ENCODE data around the gene CADM2. TPM values are rescaled to one million over a fixed set of nuclear protein-coding genes. Genes with fewer than 3 reads are reported as not detected.

The CADM2 gene
- total and polyA plus RNA-seq, 2 donors (not counting 3 experiments of a cell fraction or from before 2014, with no cell fraction given), result not detected

DNA sequence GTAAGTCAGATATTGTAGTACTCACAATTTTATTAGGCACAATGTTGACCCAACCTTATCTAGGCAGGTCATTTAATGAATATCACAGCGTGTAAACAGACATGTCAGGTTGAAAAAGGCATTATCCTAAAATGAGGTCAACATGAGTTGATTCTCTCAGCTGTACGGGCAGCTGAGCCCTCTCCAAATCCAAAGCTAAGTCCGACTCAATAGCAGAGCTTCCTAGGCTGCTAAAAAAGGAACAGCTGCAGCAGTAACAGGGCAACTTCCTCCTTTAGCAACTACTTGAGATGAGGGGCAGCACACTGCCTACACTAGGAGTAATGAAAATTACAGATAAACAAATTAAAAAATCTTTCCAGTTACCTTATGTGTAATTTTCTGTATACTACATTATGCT, 189.2 kb downstream of the CADM2 start:
- no peak for TF ChIP-seq POLR2A (IDR thresholded peaks at IDR 0.05; ENCODE audit: low read depth, low read length)
- no peak for TF ChIP-seq EZH2 (IDR thresholded peaks at IDR 0.05; ENCODE audit: borderline replicate concordance, low read depth, low read length, severe bottlenecking)
- TF ChIP-seq, protein P1, sequence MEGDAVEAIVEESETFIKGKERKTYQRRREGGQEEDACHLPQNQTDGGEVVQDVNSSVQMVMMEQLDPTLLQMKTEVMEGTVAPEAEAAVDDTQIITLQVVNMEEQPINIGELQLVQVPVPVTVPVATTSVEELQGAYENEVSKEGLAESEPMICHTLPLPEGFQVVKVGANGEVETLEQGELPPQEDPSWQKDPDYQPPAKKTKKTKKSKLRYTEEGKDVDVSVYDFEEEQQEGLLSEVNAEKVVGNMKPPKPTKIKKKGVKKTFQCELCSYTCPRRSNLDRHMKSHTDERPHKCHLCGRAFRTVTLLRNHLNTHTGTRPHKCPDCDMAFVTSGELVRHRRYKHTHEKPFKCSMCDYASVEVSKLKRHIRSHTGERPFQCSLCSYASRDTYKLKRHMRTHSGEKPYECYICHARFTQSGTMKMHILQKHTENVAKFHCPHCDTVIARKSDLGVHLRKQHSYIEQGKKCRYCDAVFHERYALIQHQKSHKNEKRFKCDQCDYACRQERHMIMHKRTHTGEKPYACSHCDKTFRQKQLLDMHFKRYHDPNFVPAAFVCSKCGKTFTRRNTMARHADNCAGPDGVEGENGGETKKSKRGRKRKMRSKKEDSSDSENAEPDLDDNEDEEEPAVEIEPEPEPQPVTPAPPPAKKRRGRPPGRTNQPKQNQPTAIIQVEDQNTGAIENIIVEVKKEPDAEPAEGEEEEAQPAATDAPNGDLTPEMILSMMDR (IDR thresholded peaks at IDR 0.05; ENCODE audit: extremely low read depth in 1 of 2, insufficient read depth in 1 of 2, low read depth in 1 of 2, low read length in 2 of 2), result no peak
- TF ChIP-seq FOS (IDR thresholded peaks at IDR 0.05; ENCODE audit: borderline replicate concordance, insufficient read depth, low read length), result no peak
- TF ChIP-seq, protein P2, sequence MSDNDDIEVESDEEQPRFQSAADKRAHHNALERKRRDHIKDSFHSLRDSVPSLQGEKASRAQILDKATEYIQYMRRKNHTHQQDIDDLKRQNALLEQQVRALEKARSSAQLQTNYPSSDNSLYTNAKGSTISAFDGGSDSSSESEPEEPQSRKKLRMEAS (IDR thresholded peaks at IDR 0.05; ENCODE audit: insufficient read depth, insufficient read length), result no peak
- Histone ChIP-seq H3K27ac (ENCODE audit: insufficient read depth, low read depth, low read length) (no peak overlapping the region), H3K79me2 (ENCODE audit: control insufficient read depth, insufficient read depth, low read length) (no peaks in the 10 kb centered on the region), H3K4me1 (ENCODE audit: control insufficient read depth, extremely low read depth, insufficient read depth, low read length) (no peaks in the 10 kb centered on the region), H3K9me1 (replicated peaks; ENCODE audit: control insufficient read depth, extremely low read depth, insufficient read depth, low read length) (no peaks in the 10 kb centered on the region), H3K4me2 (ENCODE audit: insufficient read depth, low read length) (no peak overlapping the region), H3K9ac (replicated peaks; ENCODE audit: extremely low read depth, insufficient read depth, low read length) (no peak overlapping the region), H4K20me1 (replicated peaks; ENCODE audit: control insufficient read depth, extremely low read depth, insufficient read depth, low read length) (no peaks in the 10 kb centered on the region), H3K27me3 (ENCODE audit: control insufficient read depth in 2 of 2, insufficient read depth in 2 of 2, low read length in 2 of 2) (no peaks in the 10 kb centered on the region), H3K9me3 (replicated peaks; ENCODE audit: control insufficient read depth, insufficient read depth, low read length) (no peaks in the 10 kb centered on the region), H2AFZ (ENCODE audit: low read depth, low read length) (no peak overlapping the region), H3K4me3 (replicated peaks in 1 of 3; ENCODE audit: insufficient read depth in 1 of 3, low read depth in 1 of 3, low read length in 3 of 3) (no peak overlapping the region), H3K36me3 (ENCODE audit: control insufficient read depth in 2 of 2, extremely low read depth in 1 of 2, insufficient read depth in 2 of 2, low read length in 2 of 2) (no peaks in the 10 kb centered on the region)
- dilution Hi-C loops (cut with MboI; ENCODE audit: extremely low pct_ligation_motif_present, low sequenced_read_pairs), result no loop called here
- ChIA-PET CTCF (no interaction called here), POLR2A (no interaction called here)
- no TSS peak for BruUV-seq (replicated peaks)
- FAIRE-seq, result no peak
- intact Hi-C loops (cut with micrococcal nuclease), result no loop called here
- DNase-seq (ENCODE audit: low read depth, low spot score), result no peak

DNA sequence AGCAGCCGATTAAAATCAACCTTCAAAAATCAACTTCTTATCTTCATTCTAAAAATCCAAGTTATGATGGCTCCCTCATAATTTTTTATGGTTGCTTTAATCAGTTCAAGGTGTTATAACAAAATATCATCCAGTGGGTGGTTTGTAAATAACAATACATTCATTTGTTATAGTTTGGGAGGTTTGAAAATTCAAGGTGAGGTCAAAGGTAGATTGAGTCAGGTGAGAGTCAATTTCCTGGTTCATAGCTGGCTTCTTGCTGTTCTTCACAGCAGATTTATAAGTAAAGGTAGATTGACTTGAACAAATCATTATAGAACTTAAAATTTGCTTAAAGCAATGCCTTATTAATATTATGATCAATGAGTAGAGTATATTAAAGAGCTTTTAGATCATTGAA, 192.8 kb downstream of the CADM2 start:
- Histone ChIP-seq H4K20me1 (replicated peaks; ENCODE audit: control insufficient read depth, extremely low read depth, insufficient read depth, low read length) (no peaks in the 10 kb centered on the region), H3K4me2 (ENCODE audit: insufficient read depth, low read length) (no peak overlapping the region), H3K9me3 (replicated peaks; ENCODE audit: control insufficient read depth, insufficient read depth, low read length) (no peaks in the 10 kb centered on the region), H2AFZ (ENCODE audit: low read depth, low read length) (no peak overlapping the region), H3K27me3 (ENCODE audit: control insufficient read depth in 2 of 2, insufficient read depth in 2 of 2, low read length in 2 of 2) (no peaks in the 10 kb centered on the region), H3K4me1 (ENCODE audit: control insufficient read depth, extremely low read depth, insufficient read depth, low read length) (no peaks in the 10 kb centered on the region), H3K36me3 (ENCODE audit: control insufficient read depth in 2 of 2, extremely low read depth in 1 of 2, insufficient read depth in 2 of 2, low read length in 2 of 2) (no peaks in the 10 kb centered on the region), H3K4me3 (replicated peaks in 1 of 3; ENCODE audit: insufficient read depth in 1 of 3, low read depth in 1 of 3, low read length in 3 of 3) (no peak overlapping the region), H3K9me1 (replicated peaks; ENCODE audit: control insufficient read depth, extremely low read depth, insufficient read depth, low read length) (no peaks in the 10 kb centered on the region), H3K27ac (ENCODE audit: insufficient read depth, low read depth, low read length) (no peak overlapping the region), H3K79me2 (ENCODE audit: control insufficient read depth, insufficient read depth, low read length) (no peaks in the 10 kb centered on the region), H3K9ac (replicated peaks; ENCODE audit: extremely low read depth, insufficient read depth, low read length) (no peak overlapping the region)
- DNase-seq (ENCODE audit: low read depth, low spot score), result no peak
- CTCF ChIA-PET, result no interaction called here
- no peak for FAIRE-seq
- POLR2A ChIA-PET, result no interaction called here
- TF ChIP-seq EZH2 (IDR thresholded peaks at IDR 0.05; ENCODE audit: borderline replicate concordance, low read depth, low read length, severe bottlenecking), result no peak
- TF ChIP-seq GATA2 (IDR thresholded peaks at IDR 0.05; ENCODE audit: insufficient read depth, insufficient read length, low read depth, low read length), result no peak
- TF ChIP-seq, protein P1 (IDR thresholded peaks at IDR 0.05; ENCODE audit: extremely low read depth in 1 of 2, insufficient read depth in 1 of 2, low read depth in 1 of 2, low read length in 2 of 2), result no peak
- TF ChIP-seq POLR2A (IDR thresholded peaks at IDR 0.05; ENCODE audit: low read depth, low read length), result no peak
- TF ChIP-seq MYC (IDR thresholded peaks at IDR 0.05; ENCODE audit: low read depth, low read length), result no peak
- TF ChIP-seq FOS (IDR thresholded peaks at IDR 0.05; ENCODE audit: borderline replicate concordance, insufficient read depth, low read length), result no peak
- no peak for TF ChIP-seq JUN (IDR thresholded peaks at IDR 0.05; ENCODE audit: borderline replicate concordance, insufficient read depth, insufficient read length, low read depth)
- TF ChIP-seq, protein P2 (IDR thresholded peaks at IDR 0.05; ENCODE audit: insufficient read depth, insufficient read length), result no peak
- TF ChIP-seq POLR2AphosphoS5 (IDR thresholded peaks at IDR 0.05; ENCODE audit: insufficient read depth, low read depth, low read length), result no peak
- dilution Hi-C loops (cut with MboI; ENCODE audit: extremely low pct_ligation_motif_present, low sequenced_read_pairs) (no loop called here), intact Hi-C loops (cut with micrococcal nuclease) (no loop called here)
- BruUV-seq (replicated peaks), result no TSS peak
